ENCODE data around the gene PRSS38. TPM values are rescaled to one million over a fixed set of nuclear protein-coding genes. Genes with fewer than 3 reads are reported as not detected.

PRSS38 gene
- total and polyA plus RNA-seq, 2 donors (not counting 3 experiments of a cell fraction or from before 2014, with no cell fraction given) = not detected

DNA sequence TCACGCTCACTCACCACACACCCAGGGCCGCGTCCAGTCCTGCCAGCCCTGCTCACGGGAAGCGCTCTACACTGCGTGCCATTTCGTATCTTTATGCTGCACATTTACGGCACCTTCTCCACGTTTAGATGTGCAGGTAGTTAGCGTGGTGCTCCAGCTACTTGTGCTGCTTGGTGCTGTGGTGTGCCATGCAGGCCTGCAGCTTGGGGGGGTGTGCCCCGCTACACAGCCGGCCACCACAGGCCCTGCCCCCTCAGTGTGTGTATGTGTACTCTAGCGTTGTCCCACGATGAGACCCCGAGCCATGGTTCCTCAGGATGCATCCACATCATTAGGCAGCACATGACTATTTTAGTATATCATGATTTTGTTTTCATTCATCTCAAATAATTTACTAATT lies 41.9 kb upstream of the PRSS38 start:
- POLR2A ChIA-PET = no interaction called here
- Histone ChIP-seq H3K4me2 (ENCODE audit: insufficient read depth, low read length) (no peak overlapping the region), H3K9ac (replicated peaks; ENCODE audit: extremely low read depth, insufficient read depth, low read length) (no peak overlapping the region), H3K27me3 (ENCODE audit: control insufficient read depth in 2 of 2, insufficient read depth in 2 of 2, low read length in 2 of 2) (no peaks in the 10 kb centered on the region), H4K20me1 (replicated peaks; ENCODE audit: control insufficient read depth, extremely low read depth, insufficient read depth, low read length) (no peaks in the 10 kb centered on the region), H3K9me3 (replicated peaks; ENCODE audit: control insufficient read depth, insufficient read depth, low read length) (no peaks in the 10 kb centered on the region), H3K4me3 (replicated peaks in 1 of 3; ENCODE audit: insufficient read depth in 1 of 3, low read depth in 1 of 3, low read length in 3 of 3) (no peak overlapping the region), H3K36me3 (ENCODE audit: control insufficient read depth in 2 of 2, extremely low read depth in 1 of 2, insufficient read depth in 2 of 2, low read length in 2 of 2) (peaks cover 0 to 9% of the 10 kb centered on the region in 2 experiments), H3K4me1 (ENCODE audit: control insufficient read depth, extremely low read depth, insufficient read depth, low read length) (peaks cover 10% of the 10 kb centered on the region), H2AFZ (ENCODE audit: low read depth, low read length) (no peak overlapping the region), H3K27ac (ENCODE audit: insufficient read depth, low read depth, low read length) (no peak overlapping the region), H3K79me2 (ENCODE audit: control insufficient read depth, insufficient read depth, low read length) (no peaks in the 10 kb centered on the region), H3K9me1 (replicated peaks; ENCODE audit: control insufficient read depth, extremely low read depth, insufficient read depth, low read length) (no peaks in the 10 kb centered on the region)
- BruUV-seq (replicated peaks) = no TSS peak
- DNase-seq (ENCODE audit: low read depth, low spot score) (no peak), FAIRE-seq (no peak)
- intact Hi-C loops (cut with micrococcal nuclease) = no loop called here
- dilution Hi-C loops (cut with MboI; ENCODE audit: extremely low pct_ligation_motif_present, low sequenced_read_pairs) = no loop called here
- CTCF ChIA-PET = no interaction called here
- TF ChIP-seq FOS (IDR thresholded peaks at IDR 0.05; ENCODE audit: borderline replicate concordance, insufficient read depth, low read length) (no peak), MYC (IDR thresholded peaks at IDR 0.05; ENCODE audit: low read depth, low read length) (no peak), JUN (IDR thresholded peaks at IDR 0.05; ENCODE audit: borderline replicate concordance, insufficient read depth, insufficient read length, low read depth) (no peak), GATA2 (IDR thresholded peaks at IDR 0.05; ENCODE audit: insufficient read depth, insufficient read length, low read depth, low read length) (no peak), EZH2 (IDR thresholded peaks at IDR 0.05; ENCODE audit: borderline replicate concordance, low read depth, low read length, severe bottlenecking) (no peak), POLR2A (IDR thresholded peaks at IDR 0.05; ENCODE audit: low read depth, low read length) (no peak), POLR2AphosphoS5 (IDR thresholded peaks at IDR 0.05; ENCODE audit: insufficient read depth, low read depth, low read length) (no peak)
- TF ChIP-seq, protein P1, sequence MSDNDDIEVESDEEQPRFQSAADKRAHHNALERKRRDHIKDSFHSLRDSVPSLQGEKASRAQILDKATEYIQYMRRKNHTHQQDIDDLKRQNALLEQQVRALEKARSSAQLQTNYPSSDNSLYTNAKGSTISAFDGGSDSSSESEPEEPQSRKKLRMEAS (IDR thresholded peaks at IDR 0.05; ENCODE audit: insufficient read depth, insufficient read length) = no peak
- TF ChIP-seq, protein P2, sequence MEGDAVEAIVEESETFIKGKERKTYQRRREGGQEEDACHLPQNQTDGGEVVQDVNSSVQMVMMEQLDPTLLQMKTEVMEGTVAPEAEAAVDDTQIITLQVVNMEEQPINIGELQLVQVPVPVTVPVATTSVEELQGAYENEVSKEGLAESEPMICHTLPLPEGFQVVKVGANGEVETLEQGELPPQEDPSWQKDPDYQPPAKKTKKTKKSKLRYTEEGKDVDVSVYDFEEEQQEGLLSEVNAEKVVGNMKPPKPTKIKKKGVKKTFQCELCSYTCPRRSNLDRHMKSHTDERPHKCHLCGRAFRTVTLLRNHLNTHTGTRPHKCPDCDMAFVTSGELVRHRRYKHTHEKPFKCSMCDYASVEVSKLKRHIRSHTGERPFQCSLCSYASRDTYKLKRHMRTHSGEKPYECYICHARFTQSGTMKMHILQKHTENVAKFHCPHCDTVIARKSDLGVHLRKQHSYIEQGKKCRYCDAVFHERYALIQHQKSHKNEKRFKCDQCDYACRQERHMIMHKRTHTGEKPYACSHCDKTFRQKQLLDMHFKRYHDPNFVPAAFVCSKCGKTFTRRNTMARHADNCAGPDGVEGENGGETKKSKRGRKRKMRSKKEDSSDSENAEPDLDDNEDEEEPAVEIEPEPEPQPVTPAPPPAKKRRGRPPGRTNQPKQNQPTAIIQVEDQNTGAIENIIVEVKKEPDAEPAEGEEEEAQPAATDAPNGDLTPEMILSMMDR (IDR thresholded peaks at IDR 0.05; ENCODE audit: extremely low read depth in 1 of 2, insufficient read depth in 1 of 2, low read depth in 1 of 2, low read length in 2 of 2) = no peak
